Non-pigmented ciliary epithelial cell (primary cell): ENCODE measurements around the gene PEMT.
"Not testable (repeated sequence)": the region's sequence is repeated elsewhere in the genome, so short reads cannot be mapped to it uniquely, and the experiment has no call there.

Experiments
- DNase-seq: peaks from one replicate; pipeline ENCODE4 v3.0.0-alpha.2; 2010; ENCODE audit warnings: low read depth

The PEMT gene

DNA sequence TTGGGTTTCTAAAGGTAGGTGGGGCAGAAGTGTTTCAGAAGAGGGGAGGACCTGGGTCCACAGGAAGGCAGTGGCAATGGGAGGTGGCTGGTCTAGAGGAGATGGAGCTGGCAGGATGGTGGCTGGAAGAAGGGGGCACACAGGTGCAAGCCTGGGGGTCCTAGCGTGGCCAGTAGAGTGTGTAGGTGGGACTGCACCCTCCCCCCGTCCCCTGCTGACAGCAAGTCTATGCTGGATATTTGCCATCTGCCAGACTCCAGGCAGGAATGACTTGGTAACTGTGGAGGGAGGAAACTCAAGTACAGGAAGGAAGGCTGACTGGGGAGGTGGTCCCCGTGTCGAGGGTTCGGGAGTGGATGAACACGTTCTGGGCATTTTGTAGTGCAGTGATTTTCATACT is 106.1 kb downstream of the PEMT start:
- no peak for DNase-seq

- no peak for DNase-seq
Measured at GRCh38 chr17:17484451-17484899, 107.0 kb downstream of the PEMT start.

DNA sequence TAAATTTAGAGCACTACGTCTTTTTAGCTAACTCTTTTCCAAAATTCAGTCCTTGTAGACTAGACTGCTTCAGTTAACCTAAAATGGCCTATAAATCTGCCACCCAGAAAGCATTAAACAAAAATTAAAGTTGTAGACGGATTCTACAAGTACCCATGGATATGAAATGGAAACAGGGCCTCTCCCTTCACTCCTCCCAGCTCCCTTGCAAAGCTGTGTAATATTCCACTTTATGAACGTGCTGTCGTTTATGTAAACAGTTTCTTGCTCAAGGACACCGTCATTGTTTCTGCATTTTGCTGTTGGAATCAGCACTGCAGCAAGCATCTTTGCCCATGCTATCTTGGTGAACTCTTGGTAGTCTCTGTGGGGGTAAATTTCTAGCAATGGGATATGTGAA is 109.6 kb downstream of the PEMT start:
- no peak for DNase-seq

- no peak for DNase-seq
Measured at GRCh38 chr17:17480593-17481148, 110.8 kb downstream of the PEMT start.

- no peak for DNase-seq
Measured at GRCh38 chr17:17479209-17479608, 112.3 kb downstream of the PEMT start.

DNA sequence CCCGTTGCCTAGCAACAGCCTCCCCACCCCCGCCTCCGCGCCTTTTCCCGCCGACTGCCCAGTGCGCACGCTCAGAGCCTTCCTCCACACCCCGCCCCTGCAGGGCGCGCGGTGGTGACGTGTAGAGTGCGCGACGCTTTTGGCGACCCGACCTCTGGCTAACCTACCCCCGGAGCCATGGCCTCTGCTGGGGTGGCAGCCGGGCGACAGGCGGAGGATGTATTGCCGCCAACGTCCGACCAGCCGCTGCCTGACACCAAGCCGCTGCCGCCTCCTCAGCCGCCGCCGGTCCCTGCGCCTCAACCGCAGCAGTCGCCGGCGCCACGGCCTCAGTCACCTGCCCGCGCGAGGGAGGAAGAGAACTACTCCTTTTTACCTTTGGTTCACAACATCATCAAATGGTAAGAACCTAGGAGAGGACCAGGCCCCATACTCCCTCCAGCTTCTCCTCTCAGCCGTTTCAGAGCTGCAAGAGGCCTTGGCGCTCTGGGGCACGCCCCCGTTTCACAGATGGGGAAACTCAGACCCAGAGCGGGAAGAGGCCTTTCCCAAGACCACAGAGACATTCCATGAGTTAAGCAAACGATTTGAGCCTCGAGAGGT is 114.5 kb downstream of the PEMT start, which contains the start of gene MED9:
Gene MED9 (plus strand): TSS at position 136 of the 603 bp plus-strand sequence. CDS start 42 bp downstream, at position 178.
- peak; percentile 37 for DNase-seq

GRCh38 chr17:17474341-17474740 is 117.2 kb downstream of the PEMT start:
- DNase-seq = no peak

- no peak for DNase-seq
Measured at GRCh38 chr17:17472333-17472920, 119.1 kb downstream of the PEMT start.

- DNase-seq = no peak
Measured at GRCh38 chr17:17469996-17470395, 121.5 kb downstream of the PEMT start.

GRCh38 chr17:17469358-17469757 is 122.2 kb downstream of the PEMT start:
- no peak for DNase-seq

DNA sequence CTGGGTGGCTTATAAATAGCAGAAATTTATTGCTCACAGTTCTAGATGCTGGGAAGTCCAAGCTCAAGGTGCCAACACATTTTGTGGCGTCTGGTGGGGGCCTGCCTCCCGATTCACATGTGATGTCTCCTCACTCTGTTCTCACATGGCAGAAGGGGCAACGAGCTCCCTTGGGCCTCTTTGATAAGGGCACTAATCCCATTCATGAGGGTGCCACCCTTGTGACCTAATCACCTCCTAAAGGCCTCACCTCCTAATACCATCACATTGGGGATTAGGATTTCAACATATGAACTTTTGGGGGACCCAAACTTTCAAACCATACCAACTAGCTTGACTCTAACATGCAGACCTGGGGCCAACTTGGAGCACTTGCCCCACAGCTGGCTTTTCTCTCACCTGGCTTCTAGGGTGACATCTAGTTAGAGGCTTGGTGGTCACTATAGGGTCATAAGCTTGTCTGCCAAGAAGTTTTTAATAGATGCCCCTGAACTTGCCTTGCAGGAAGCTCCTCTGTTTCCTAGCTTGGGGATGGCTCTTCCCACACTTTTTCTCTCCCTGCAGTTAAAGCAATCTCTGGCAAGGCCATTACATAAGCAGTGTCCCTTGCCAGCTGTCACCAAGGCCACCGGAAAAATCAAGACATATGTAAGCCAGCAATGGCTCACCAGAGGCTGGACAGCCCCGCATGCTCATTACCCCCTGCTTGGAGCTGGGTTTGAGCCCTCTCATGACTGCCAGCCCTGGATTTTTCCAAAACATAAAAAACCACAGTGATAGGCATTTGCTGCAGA is 123.1 kb downstream of the PEMT start:
- DNase-seq = no peak

DNA sequence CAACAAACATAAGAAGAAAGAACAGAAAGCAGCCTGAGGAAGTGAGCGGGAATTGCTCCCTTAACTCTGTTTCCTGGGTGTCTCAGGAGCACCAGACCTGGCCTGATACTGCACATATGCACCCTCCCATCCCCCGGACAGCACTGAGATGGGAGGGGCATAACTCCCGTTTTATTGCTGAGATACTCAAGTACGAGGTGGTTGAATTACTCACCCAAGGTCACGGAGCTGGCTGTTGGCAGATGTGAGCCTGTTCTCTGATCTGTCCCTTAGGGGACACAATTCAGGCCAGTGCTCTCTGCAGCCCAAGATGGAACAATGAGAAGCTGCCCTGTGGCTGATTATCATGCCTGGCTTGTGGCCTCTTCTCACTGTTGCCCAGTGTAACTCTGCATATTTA is 123.8 kb downstream of the PEMT start:
- no peak for DNase-seq

DNA sequence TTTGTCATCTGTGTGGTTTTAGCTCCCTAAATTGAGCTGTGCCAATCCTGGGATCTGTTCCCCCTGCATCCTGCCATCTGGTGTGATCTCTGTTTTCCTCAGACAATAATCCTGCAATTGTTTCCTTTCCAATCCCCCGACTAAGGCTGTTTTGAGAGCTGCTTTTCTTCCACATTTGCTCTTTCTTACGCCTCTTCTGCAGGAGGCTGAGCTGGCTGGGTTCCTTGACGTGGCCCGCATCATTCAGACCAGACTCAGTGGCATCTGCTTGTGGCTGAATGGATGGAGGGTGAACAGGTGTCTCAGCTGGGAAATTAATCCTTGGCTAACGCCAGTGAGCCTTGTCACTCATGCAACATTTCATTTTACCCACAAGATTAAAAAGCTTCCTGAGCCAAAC is 124.5 kb downstream of the PEMT start:
- DNase-seq = no peak

- no peak for DNase-seq
Measured at GRCh38 chr17:17466511-17466910, 125.0 kb downstream of the PEMT start.

GRCh38 chr17:17465878-17466277 is 125.6 kb downstream of the PEMT start:
- DNase-seq = not testable (repeated sequence)

GRCh38 chr17:17463821-17464220 is 127.7 kb downstream of the PEMT start:
- no peak for DNase-seq

GRCh38 chr17:17462048-17462824 is 129.3 kb downstream of the PEMT start:
- DNase-seq = no peak

- no peak for DNase-seq
Measured at GRCh38 chr17:17460038-17460437, 131.5 kb downstream of the PEMT start.

GRCh38 chr17:17457680-17458079 is 133.8 kb downstream of the PEMT start:
- DNase-seq = no peak

- DNase-seq = no peak
Measured at GRCh38 chr17:17456251-17456650, 135.3 kb downstream of the PEMT start.
